Vagina (tissue), 2 donors: ENCODE measurements around the gene NRP2.

ENCODE experiments used
- CTCF ChIP-seq, 3 experiments: fragments of 450-650 bp in 2 of 3; fragments of 200-600 bp in 1 of 3; sonication (generic) in 1 of 3; IDR thresholded peaks; one replicate each; pipeline ENCODE4 v1.5.1; 2017 to 2019; ENCODE audit warnings: antibody characterized with exemption in 3 of 3, mild to moderate bottlenecking in 2 of 3, moderate library complexity in 2 of 3
- POLR2A ChIP-seq, 2 donors: fragments of 450-650 bp; IDR thresholded peaks; one replicate each; pipeline ENCODE4 v1.6.1; 2017; ENCODE audit warnings: antibody characterized with exemption in 2 of 2, mild to moderate bottlenecking in 2 of 2, moderate library complexity in 2 of 2

GRCh38 chr2:205822579-205822978, 140.3 kb downstream of the NRP2 start:
- TF ChIP-seq CTCF (IDR thresholded peaks at IDR 0.05) (no peak), POLR2A (IDR thresholded peaks at IDR 0.05) (no peak)
